Breast epithelium (tissue), 4 donors: ENCODE results near the gene VSIG2. TPM values are rescaled to one million over a fixed set of nuclear protein-coding genes. Genes with fewer than 3 reads are reported as not detected.

Experiments used
- DNase-seq, 2 donors: peaks; one replicate each; pipeline ENCODE4 v3.0.0-alpha.2; 2019; ENCODE audit warnings: low spot score in 2 of 2
- H3K27ac ChIP-seq, 2 donors: fragments of 200-600 bp; sonication (generic) in 1 of 2; one replicate each; pipeline ENCODE4 v1.5.1; 2016 to 2019; ENCODE audit warnings: mild to moderate bottlenecking in 1 of 2
- H3K27me3 ChIP-seq, 2 donors: fragments of 200-600 bp; sonication (generic) in 1 of 2; one replicate each; pipeline versions ENCODE4 v1.5.1 to v1.6.0; 2017 to 2019; ENCODE audit warnings: control low read depth in 1 of 2, mild to moderate bottlenecking in 1 of 2
- H3K36me3 ChIP-seq: fragments of 200-600 bp; one replicate; pipeline ENCODE4 v1.5.1; 2019
- H3K4me1 ChIP-seq, 2 donors: fragments of 200-600 bp; sonication (generic); one replicate each; pipeline ENCODE4 v1.5.1; 2016 to 2019; ENCODE audit warnings: control low read depth in 1 of 2
- H3K4me3 ChIP-seq, 3 donors: fragments of 200-600 bp; sonication (generic); 1 replicate in 2 of 3; 2 replicates in 1 of 3; pipeline ENCODE4 v1.5.1; 2016 to 2019; ENCODE audit warnings: mild to moderate bottlenecking in 3 of 3, moderate library complexity in 2 of 3
- H3K9me3 ChIP-seq, 2 donors: fragments of 200-600 bp; sonication (generic) in 1 of 2; one replicate each; pipeline ENCODE4 v1.5.1; 2016 to 2019; ENCODE audit warnings: control low read depth in 1 of 2
- CTCF ChIP-seq, 3 donors: fragments of 450-650 bp; IDR thresholded peaks; one replicate each; pipeline ENCODE4 v1.5.1; 2016 to 2017; ENCODE audit warnings: antibody characterized with exemption in 3 of 3, mild to moderate bottlenecking in 3 of 3, moderate library complexity in 3 of 3
- POLR2A ChIP-seq: fragments of 450-650 bp; IDR thresholded peaks from one replicate; pipeline ENCODE4 v1.6.1; 2016; ENCODE audit warnings: antibody characterized with exemption, mild to moderate bottlenecking, moderate library complexity
- POLR2AphosphoS5 ChIP-seq, 3 donors: sonication (generic); formaldehyde crosslinking; IDR thresholded peaks; one replicate each; pipeline ENCODE4 v1.6.1; 2017; ENCODE audit warnings: antibody characterized with exemption in 3 of 3
- intact Hi-C: fragments of 100-400 bp; cut with DNase I; formaldehyde crosslinking; loops from one replicate; pipeline ENCODE4 v1.15.1; 2023; ENCODE audit warnings: low total_unique reads
- total RNA-seq, 3 donors: library from RNA; depleted of rRNA; stranded (reverse); fragments of >200 nt; gene quantifications; one replicate each; pipeline ENCODE4 v1.1.0, GENCODE V29; 2016

VSIG2 gene
- total RNA-seq, 3 donors from 2014 or later: 8.8 to 20.5 TPM; not detected in 1

DNA sequence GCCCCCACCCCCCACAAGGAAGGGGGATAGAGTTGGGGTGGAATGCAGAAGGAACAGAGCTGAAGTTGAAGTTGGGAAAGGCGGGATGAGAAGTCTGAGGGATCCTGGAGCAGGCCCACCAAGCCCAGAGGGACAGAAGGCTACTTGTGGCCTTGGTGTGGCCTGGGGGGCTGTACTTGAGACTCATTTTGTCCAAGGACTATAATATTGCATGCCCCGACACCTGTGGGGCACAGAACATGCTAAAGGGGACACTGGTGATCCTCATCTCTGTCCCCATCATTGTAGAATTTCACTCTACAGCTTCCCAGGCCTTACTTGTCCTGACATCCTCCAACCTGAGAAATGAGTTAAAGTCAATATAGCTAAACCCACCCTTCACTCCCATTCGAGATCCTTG is 8.8 kb upstream of the VSIG2 start:
- Histone ChIP-seq H3K9me3 (no peaks in the 10 kb centered on the region), H3K27ac (peak overlapping the region; percentile 57 to 85), H3K4me1 (peaks cover 0 to 8% of the 10 kb centered on the region in 2 donors), H3K36me3 (no peaks in the 10 kb centered on the region), H3K4me3 (peak overlapping the region; percentile 52 to 66 (median 53)), H3K27me3 (peaks cover 0 to 64% of the 10 kb centered on the region in 2 donors)
- TF ChIP-seq POLR2AphosphoS5 (IDR thresholded peaks at IDR 0.05): no peak
- TF ChIP-seq POLR2A: no peak
- no peak for TF ChIP-seq CTCF (IDR thresholded peaks at IDR 0.05)
- DNase-seq: no peak
- intact Hi-C loops: loop anchor here (10.0 kb wide), 1 partner anchor 86 kb away; the partner anchor contains the start of genes SIAE and SPA17

- Histone ChIP-seq H3K36me3 (no peaks in the 10 kb centered on the region), H3K27ac (peak overlapping the region; percentile 57 to 85), H3K4me3 (peak overlapping the region; percentile 52 to 66 (median 53)), H3K4me1 (peaks cover 0 to 8% of the 10 kb centered on the region in 2 donors), H3K9me3 (no peaks in the 10 kb centered on the region), H3K27me3 (peaks cover 0 to 64% of the 10 kb centered on the region in 2 donors)
- no peak for DNase-seq
- TF ChIP-seq POLR2AphosphoS5 (IDR thresholded peaks at IDR 0.05) (no peak), POLR2A (no peak), CTCF (IDR thresholded peaks at IDR 0.05) (no peak)
- intact Hi-C loops: loop anchor here (10.0 kb wide), 1 partner anchor 85 kb away; the partner anchor contains the start of genes SIAE and SPA17
Observed at GRCh38 chr11:124760205-124760652, 8.2 kb upstream of the VSIG2 start.

- H3K27ac ChIP-seq: peak overlapping the region; percentile 57 to 85
- no peaks in the 10 kb centered on the region for H3K9me3 ChIP-seq
- no peaks in the 10 kb centered on the region for H3K36me3 ChIP-seq
- TF ChIP-seq POLR2AphosphoS5 (IDR thresholded peaks at IDR 0.05): peak in 1 of 3 donors; percentile 14
- TF ChIP-seq POLR2A: no peak
- no peak for TF ChIP-seq CTCF (IDR thresholded peaks at IDR 0.05)
- DNase-seq: no peak
- H3K27me3 ChIP-seq: peaks cover 0 to 64% of the 10 kb centered on the region in 2 donors
- H3K4me1 ChIP-seq: peaks cover 0 to 8% of the 10 kb centered on the region in 2 donors
- intact Hi-C loops: loop anchor here (10.0 kb wide), 1 partner anchor 85 kb away; the partner anchor contains the start of genes SIAE and SPA17
- peak overlapping the region; percentile 52 to 66 (median 53) for H3K4me3 ChIP-seq
Observed at GRCh38 chr11:124759266-124760204, 7.5 kb upstream of the VSIG2 start.

DNA sequence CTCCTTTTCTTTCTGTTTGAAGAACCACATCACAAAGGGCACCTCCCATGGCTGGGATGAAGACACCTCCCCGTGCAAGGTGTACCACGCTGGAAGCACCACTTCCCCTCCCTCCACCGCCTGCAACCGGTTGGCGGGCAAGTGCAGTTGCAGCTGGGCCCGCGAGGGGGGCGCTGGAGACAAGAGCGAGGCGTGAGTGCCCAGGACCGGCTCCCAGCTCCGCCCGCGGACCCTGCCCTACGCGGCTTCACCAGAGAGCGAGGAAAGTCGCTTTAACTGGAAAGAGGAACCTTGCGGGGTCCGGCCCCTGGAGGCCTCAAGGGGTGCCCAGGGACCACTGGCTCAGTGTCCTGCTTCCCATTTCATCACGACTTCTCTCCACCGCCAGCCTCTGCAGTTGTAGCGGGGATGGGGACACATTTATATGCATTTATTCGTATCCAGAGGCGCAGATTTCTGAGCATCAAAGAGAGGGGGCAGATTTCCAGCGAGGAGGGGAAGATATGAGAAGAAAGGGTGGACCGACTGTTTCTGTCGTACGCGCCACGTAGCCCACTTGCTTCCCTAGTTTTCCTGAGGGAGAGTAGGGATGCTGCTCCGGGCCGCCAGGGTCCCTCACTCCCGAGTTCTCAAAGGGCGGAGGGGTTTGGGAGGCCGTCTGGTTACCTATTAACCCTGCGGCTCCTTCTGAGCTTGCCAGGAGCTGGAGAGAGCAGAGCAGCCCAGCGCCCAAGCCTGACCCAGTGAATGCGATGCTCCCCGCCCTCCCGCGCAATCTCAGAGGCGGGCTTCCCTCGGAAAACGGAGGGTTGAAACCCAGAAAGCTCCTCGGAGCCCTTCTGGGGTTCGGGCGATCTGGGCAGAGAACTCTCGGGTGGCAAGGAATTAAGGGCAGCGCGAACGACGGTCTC is 6.6 kb upstream of the VSIG2 start:
- TF ChIP-seq POLR2A (no peak), CTCF (IDR thresholded peaks at IDR 0.05) (peak; percentile 61 to 79 (median 66)), POLR2AphosphoS5 (IDR thresholded peaks at IDR 0.05) (peak in 1 of 3 donors; percentile 23)
- peaks cover 0 to 64% of the 10 kb centered on the region in 2 donors for H3K27me3 ChIP-seq
- H3K4me3 ChIP-seq: peak overlapping the region; percentile 37 to 66 (median 53)
- no peaks in the 10 kb centered on the region for H3K36me3 ChIP-seq
- H3K27ac ChIP-seq: peak overlapping the region in 1 of 2 donors; percentile 85
- DNase-seq: peak in 1 of 2 donors; percentile 70
- intact Hi-C loops: no loop called here
- peaks cover 0 to 8% of the 10 kb centered on the region in 2 donors for H3K4me1 ChIP-seq
- no peaks in the 10 kb centered on the region for H3K9me3 ChIP-seq
